NOMO-1 treated with DMSO at 0.1 percent for 48 hours (cell line): ENCODE results near the gene ERICH2.

Experiments
- DNase-seq: peaks from one replicate; lab custom pipeline; 2025; ENCODE audit not compliant: unreplicated experiment; lab: John Stamatoyannopoulos, UW

ERICH2 gene

GRCh38 chr2:170836027-170836426 lies 65.8 kb downstream of the ERICH2 start:
- no peak for DNase-seq

- no peak for DNase-seq
These were observed 70.6 kb downstream of the ERICH2 start for GRCh38 chr2:170840717-170841210.

- DNase-seq, result no peak
These were observed 72.6 kb downstream of the ERICH2 start for GRCh38 chr2:170842785-170843184.

- DNase-seq, result peak; percentile 66
These were observed 73.5 kb downstream of the ERICH2 start for GRCh38 chr2:170843656-170844055.

GRCh38 chr2:170845343-170845742 lies 75.2 kb downstream of the ERICH2 start:
- DNase-seq, result no peak

- no peak for DNase-seq
These were observed 76.1 kb downstream of the ERICH2 start for GRCh38 chr2:170846314-170846713.

- DNase-seq, result no peak
These were observed 77.5 kb downstream of the ERICH2 start for GRCh38 chr2:170847716-170848115.
